Measurements from ENCODE around the gene FBXW2. TPM values are rescaled to one million over a fixed set of nuclear protein-coding genes. Genes with fewer than 3 reads are reported as not detected.

FBXW2 gene, protein sequence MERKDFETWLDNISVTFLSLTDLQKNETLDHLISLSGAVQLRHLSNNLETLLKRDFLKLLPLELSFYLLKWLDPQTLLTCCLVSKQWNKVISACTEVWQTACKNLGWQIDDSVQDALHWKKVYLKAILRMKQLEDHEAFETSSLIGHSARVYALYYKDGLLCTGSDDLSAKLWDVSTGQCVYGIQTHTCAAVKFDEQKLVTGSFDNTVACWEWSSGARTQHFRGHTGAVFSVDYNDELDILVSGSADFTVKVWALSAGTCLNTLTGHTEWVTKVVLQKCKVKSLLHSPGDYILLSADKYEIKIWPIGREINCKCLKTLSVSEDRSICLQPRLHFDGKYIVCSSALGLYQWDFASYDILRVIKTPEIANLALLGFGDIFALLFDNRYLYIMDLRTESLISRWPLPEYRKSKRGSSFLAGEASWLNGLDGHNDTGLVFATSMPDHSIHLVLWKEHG
- 24.0 and 28.1 TPM in 2 replicates for total RNA-seq

DNA sequence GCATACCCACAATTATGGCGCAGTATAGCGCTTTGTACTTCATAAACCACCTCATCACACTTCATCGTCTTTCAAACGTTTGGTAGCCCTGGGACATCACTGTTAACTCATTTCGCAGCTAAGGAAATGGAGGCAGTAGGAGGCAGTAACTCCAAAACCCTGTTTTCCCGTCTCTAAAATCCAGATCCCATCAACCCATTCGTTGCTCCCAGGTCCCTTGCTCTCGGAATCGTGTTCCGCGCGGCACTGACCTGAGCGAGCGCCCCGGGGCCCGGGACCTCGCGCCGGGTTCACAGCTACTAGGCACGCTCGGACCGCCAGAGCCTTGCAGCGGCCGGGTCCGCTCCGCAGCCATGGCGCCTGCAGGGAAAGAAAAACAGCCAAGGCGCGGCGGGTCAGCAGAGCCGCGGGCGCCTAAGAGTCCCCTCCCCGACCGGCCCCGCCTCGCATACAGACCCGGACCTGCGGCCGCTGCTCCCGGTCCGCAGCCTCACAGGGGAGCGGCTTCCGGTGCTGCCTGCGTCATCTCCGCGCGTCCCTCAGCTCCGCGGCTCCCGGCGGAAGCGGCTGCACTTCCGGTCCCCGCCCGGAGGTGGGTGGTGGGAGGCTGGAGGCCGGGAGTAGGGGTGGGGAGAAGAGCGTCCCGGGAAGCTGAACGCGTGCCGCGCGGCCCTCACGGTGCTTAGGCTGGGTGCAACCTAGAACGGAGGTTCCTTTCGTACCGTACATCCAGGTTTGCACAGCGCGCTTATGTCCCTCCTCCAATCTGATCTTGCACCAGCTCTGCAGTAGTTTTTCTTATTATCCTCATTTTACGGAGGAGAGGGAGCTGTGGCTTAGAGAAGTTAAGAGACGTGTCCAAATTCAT is at the start of gene FBXW2:
Gene FBXW2 (minus strand): TSS at position 519 of the 868 bp plus-strand sequence. CDS start 5,158 bp downstream, outside the sequence.
- TF ChIP-seq, protein P1, sequence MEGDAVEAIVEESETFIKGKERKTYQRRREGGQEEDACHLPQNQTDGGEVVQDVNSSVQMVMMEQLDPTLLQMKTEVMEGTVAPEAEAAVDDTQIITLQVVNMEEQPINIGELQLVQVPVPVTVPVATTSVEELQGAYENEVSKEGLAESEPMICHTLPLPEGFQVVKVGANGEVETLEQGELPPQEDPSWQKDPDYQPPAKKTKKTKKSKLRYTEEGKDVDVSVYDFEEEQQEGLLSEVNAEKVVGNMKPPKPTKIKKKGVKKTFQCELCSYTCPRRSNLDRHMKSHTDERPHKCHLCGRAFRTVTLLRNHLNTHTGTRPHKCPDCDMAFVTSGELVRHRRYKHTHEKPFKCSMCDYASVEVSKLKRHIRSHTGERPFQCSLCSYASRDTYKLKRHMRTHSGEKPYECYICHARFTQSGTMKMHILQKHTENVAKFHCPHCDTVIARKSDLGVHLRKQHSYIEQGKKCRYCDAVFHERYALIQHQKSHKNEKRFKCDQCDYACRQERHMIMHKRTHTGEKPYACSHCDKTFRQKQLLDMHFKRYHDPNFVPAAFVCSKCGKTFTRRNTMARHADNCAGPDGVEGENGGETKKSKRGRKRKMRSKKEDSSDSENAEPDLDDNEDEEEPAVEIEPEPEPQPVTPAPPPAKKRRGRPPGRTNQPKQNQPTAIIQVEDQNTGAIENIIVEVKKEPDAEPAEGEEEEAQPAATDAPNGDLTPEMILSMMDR (conservative IDR thresholded peaks at IDR 0.05; ENCODE audit: low read depth, low read length), result no peak
- DNase-seq (ENCODE audit: low read depth), result no peak
- peak within 1 kb of the TSS; percentile 80 for H3K4me3 ChIP-seq (ENCODE audit: low read depth, low read length)

DNA sequence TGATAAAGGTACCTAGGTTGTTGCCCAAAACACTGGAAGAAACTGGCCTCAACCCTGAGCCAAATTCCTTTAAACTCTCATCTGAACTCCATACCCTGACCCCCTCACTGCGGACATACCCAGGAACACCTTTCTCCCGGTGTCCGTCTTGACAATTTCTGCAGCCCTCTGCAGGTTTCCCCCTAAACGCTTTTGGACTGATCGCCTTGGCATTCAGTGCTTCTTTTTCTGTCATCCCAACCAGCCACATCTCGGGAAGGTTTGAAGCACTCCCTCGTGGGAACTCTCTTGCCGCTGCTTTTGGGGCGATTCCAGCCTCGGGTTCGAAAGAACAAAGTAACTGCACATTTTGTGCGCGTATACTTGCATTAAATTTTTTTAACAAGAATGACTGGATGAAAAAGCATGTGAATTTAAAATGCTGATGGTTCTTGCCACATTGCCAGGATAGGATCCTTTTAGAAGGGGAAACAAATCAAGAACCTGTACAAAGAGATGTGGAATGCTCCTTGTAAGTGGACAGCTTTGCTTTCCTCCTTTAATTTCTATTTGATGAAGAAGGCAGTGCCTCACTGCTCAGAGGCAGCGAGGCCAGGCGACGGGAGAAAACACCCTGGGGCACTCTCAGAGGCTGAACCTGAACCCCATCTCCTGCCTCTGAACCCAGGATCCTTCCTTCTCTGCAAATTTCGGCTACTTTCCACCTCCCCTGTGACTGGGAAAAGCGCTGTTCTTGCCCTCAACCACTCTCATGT is 48.9 kb upstream of the FBXW2 start:
- DNase-seq (ENCODE audit: low read depth), result no peak
- H3K4me3 ChIP-seq (ENCODE audit: low read depth, low read length), result peak overlapping the region; percentile 100
- TF ChIP-seq, protein P1 (conservative IDR thresholded peaks at IDR 0.05; ENCODE audit: low read depth, low read length), result no peak

DNA sequence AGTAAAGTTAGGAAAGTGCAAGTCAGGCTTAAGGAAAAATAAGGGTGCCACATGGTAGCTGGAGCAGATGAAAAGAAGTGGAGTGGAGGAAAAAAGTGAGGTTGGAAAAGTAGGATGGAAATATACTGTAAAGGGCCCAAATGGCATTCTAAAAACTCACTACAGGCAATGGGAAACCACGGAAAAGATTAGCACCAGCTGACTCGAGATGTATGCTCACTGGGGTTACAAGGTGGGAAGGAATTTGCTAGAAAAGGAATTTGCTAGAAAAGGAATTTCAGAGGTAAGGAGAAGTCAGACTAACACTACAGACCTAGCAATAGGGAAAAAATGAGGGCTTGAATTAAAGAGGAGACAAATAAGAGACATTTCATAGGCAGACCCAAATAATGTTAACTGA is 45.9 kb upstream of the FBXW2 start:
- TF ChIP-seq, protein P1 (conservative IDR thresholded peaks at IDR 0.05; ENCODE audit: low read depth, low read length), result no peak
- DNase-seq (ENCODE audit: low read depth), result no peak
- H3K4me3 ChIP-seq (ENCODE audit: low read depth, low read length), result no peak overlapping the region

DNA sequence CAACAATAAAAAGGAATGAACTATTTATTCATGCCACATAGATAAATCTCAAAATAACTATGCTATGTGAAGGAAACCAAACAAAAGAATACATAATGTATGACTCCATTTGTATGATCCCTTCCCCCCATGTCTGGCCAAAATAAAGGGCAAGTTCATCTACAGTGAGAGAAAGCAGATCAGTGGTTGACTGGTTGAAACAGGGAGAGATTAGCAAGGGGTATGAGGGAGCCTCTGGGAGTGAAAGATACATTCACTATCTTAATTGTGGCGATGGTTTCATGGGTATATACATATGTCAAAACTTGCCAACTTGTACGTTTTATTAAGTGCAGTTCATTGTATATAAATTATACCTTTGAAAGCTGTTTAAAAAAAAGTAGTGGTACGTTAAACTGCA is 44.7 kb upstream of the FBXW2 start:
- no peak overlapping the region for H3K4me3 ChIP-seq (ENCODE audit: low read depth, low read length)
- DNase-seq (ENCODE audit: low read depth), result no peak
- TF ChIP-seq, protein P1 (conservative IDR thresholded peaks at IDR 0.05; ENCODE audit: low read depth, low read length), result no peak

DNA sequence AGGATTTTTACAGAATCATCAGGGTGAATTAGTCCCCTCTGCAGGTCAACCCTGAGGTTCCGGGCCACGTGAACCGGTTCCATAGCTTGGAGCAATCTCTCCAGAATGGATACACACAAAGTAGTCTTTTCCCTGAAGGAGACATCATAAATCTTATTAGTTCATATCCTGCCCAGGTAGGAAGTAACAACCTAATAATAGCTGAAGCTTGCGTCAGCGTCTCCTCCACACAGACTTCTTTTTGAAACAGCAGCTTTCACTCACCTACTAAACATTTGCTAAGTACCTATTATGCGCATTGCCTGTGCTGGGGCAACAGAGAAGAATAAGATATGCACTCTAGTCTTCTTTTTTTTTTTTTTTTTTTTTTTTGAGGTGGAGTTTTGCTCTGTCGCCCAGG is 40.1 kb upstream of the FBXW2 start:
- DNase-seq (ENCODE audit: low read depth), result no peak
- TF ChIP-seq, protein P1 (conservative IDR thresholded peaks at IDR 0.05; ENCODE audit: low read depth, low read length), result no peak
- no peak overlapping the region for H3K4me3 ChIP-seq (ENCODE audit: low read depth, low read length)

DNA sequence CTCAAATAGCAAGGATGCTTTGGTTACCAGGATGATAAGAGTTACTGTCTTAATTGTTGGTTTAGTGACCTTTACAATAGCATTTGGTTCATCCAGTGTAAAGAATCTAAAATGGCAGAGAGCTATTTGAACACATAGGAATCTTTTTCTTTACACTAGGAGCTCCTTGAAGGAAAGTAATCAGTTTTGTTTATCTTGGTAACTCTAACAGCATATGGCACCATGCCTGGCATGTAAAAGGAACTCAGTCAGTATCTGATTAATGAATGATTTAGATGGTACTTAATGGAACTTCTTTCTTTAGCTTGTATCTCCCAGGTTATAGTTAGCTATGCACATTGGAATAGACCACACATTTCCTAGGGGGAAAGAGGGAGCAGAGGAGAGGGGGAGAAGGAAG is 39.6 kb upstream of the FBXW2 start:
- TF ChIP-seq, protein P1 (conservative IDR thresholded peaks at IDR 0.05; ENCODE audit: low read depth, low read length), result no peak
- no peak for DNase-seq (ENCODE audit: low read depth)
- no peak overlapping the region for H3K4me3 ChIP-seq (ENCODE audit: low read depth, low read length)

Data from epithelial cell of proximal tubule (primary cell).